ENCODE measurements around the gene GPR37L1. TPM values are rescaled to one million over a fixed set of nuclear protein-coding genes. Genes with fewer than 3 reads are reported as not detected.

The GPR37L1 gene, protein sequence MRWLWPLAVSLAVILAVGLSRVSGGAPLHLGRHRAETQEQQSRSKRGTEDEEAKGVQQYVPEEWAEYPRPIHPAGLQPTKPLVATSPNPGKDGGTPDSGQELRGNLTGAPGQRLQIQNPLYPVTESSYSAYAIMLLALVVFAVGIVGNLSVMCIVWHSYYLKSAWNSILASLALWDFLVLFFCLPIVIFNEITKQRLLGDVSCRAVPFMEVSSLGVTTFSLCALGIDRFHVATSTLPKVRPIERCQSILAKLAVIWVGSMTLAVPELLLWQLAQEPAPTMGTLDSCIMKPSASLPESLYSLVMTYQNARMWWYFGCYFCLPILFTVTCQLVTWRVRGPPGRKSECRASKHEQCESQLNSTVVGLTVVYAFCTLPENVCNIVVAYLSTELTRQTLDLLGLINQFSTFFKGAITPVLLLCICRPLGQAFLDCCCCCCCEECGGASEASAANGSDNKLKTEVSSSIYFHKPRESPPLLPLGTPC
- total RNA-seq (under 1 TPM in 3 of 4 donors, not detected in 1; 0.06 to 0.21 (median 0.11) TPM), polyA plus RNA-seq (0.20 TPM)
- long read RNA-seq, donor 1, full-length matches to known transcripts, result 1 of 1 reads
- long read RNA-seq, donor 1, partial matches to known transcripts, result 0 of 1 reads
- long read RNA-seq, donor 1, other reads (novel, unspliced or antisense), result 0 of 1 reads
- long read RNA-seq, donor 2, full-length matches to known transcripts, result 1 of 1 reads
- long read RNA-seq, donor 2, partial matches to known transcripts, result 0 of 1 reads
- long read RNA-seq, donor 2, other reads (novel, unspliced or antisense), result 0 of 1 reads
- long read RNA-seq, donor 3, partial matches to known transcripts, result 0 of 1 reads
- long read RNA-seq, donor 3, other reads (novel, unspliced or antisense), result 1 of 1 reads
- long read RNA-seq, donor 4, result 0 reads

GRCh38 chr1:202122639-202123335, at the start of gene GPR37L1:
Gene GPR37L1 (plus strand): TSS chr1:202122917. CDS start chr1:202122964, 47 bp downstream.
- Histone ChIP-seq H3K27me3 (ENCODE audit: control insufficient read depth, insufficient read depth) (no peaks in the 10 kb centered on the region), H3K4me1 (ENCODE audit: control insufficient read depth, insufficient read depth, low read length) (no peaks in the 10 kb centered on the region), H3K27ac (ENCODE audit: low read length) (no peak within 1 kb of the TSS), H3K9me3 (ENCODE audit: control insufficient read depth, low read length) (no peaks in the 10 kb centered on the region), H3K4me3 (ENCODE audit: low read length) (no peak within 1 kb of the TSS)
- 43% methylated on average over 19 of the region's 19 CpGs for WGBS
- peak; percentile 72 to 87 (median 87) for DNase-seq
- intact Hi-C loops (cut with DNase I), result loop anchor here in 1 of 4 donors (5.0 kb wide), 1 partner anchor 115 kb away; no protein-coding TSS in a partner anchor
- peak; percentile 73 to 75 for ATAC-seq

- no peak for DNase-seq
- 97% methylated on average over 9 of the region's 9 CpGs for WGBS
- Histone ChIP-seq H3K9me3 (ENCODE audit: control insufficient read depth, low read length) (no peaks in the 10 kb centered on the region), H3K4me1 (ENCODE audit: control insufficient read depth, insufficient read depth, low read length) (no peaks in the 10 kb centered on the region), H3K27me3 (ENCODE audit: control insufficient read depth, insufficient read depth) (no peaks in the 10 kb centered on the region), H3K27ac (ENCODE audit: low read length) (no peak overlapping the region), H3K4me3 (ENCODE audit: low read length) (no peak overlapping the region)
- intact Hi-C loops (cut with DNase I), result no loop called here
- ATAC-seq, result no peak
These were observed 49.5 kb upstream of the GPR37L1 start for GRCh38 chr1:202073206-202073605.

DNA sequence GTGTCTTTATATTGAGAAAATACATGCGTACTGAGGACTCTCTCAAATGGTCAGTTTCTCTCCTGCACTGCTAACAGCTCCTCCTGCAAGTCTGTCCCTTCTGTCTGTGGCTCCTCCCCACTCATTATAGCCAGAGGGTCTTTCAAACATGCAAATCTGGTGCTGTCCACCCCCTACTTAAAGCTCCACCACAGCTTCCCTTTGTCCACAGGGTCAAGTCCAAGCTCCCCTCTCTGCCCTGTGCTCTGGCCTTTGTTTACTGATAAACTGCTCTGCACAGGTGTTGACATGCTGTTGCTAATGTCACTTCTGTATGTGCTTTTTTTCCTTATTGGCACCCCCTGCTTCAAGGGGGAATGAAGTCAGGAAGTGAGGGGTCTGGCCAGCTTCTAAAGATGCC, 47.7 kb upstream of the GPR37L1 start:
- Histone ChIP-seq H3K4me3 (ENCODE audit: low read length) (no peak overlapping the region), H3K4me1 (ENCODE audit: control insufficient read depth, insufficient read depth, low read length) (no peaks in the 10 kb centered on the region), H3K27ac (ENCODE audit: low read length) (no peak overlapping the region), H3K9me3 (ENCODE audit: control insufficient read depth, low read length) (no peaks in the 10 kb centered on the region), H3K27me3 (ENCODE audit: control insufficient read depth, insufficient read depth) (no peaks in the 10 kb centered on the region)
- WGBS, result 92% methylated on average over 1 of the region's 1 CpG
- DNase-seq (no peak), ATAC-seq (no peak)
- intact Hi-C loops (cut with DNase I), result no loop called here

- WGBS, result 72% methylated on average over 4 of the region's 4 CpGs
- DNase-seq (no peak), ATAC-seq (peak in 1 of 2 donors; percentile 12)
- Histone ChIP-seq H3K9me3 (ENCODE audit: control insufficient read depth, low read length) (no peaks in the 10 kb centered on the region), H3K4me1 (ENCODE audit: control insufficient read depth, insufficient read depth, low read length) (no peaks in the 10 kb centered on the region), H3K4me3 (ENCODE audit: low read length) (no peak overlapping the region), H3K27ac (ENCODE audit: low read length) (no peak overlapping the region), H3K27me3 (ENCODE audit: control insufficient read depth, insufficient read depth) (no peaks in the 10 kb centered on the region)
- intact Hi-C loops (cut with DNase I), result no loop called here
These were observed 47.3 kb upstream of the GPR37L1 start for GRCh38 chr1:202075389-202075788.

GRCh38 chr1:202076050-202076511, 46.6 kb upstream of the GPR37L1 start:
- Histone ChIP-seq H3K4me3 (ENCODE audit: low read length) (no peak overlapping the region), H3K9me3 (ENCODE audit: control insufficient read depth, low read length) (no peaks in the 10 kb centered on the region), H3K27me3 (ENCODE audit: control insufficient read depth, insufficient read depth) (no peaks in the 10 kb centered on the region), H3K4me1 (ENCODE audit: control insufficient read depth, insufficient read depth, low read length) (no peaks in the 10 kb centered on the region), H3K27ac (ENCODE audit: low read length) (no peak overlapping the region)
- intact Hi-C loops (cut with DNase I), result no loop called here
- DNase-seq (peak in 1 of 3 donors; percentile 56), ATAC-seq (peak; percentile 72 to 76)
- 51% methylated on average over 6 of the region's 6 CpGs for WGBS

DNA sequence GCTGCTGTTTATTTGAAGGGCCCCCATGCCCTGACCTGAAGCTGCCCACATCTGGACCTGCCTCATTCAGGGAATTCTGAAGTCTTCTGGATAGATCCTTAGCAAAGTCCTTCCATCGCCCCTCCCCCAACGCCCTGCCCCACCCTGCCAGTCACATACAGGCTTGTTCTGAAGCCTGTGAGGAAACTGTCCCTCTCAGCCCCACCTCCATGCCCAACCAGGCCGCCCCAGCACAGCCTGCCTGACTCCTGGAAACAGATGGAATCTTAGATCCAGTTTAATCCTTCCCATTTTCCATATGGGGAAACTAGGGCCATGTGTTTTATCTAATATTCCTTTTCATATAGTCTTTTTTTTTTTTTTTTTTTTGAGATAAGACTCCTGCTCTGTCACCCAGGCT, 44.5 kb upstream of the GPR37L1 start:
- Histone ChIP-seq H3K27me3 (ENCODE audit: control insufficient read depth, insufficient read depth) (no peaks in the 10 kb centered on the region), H3K4me1 (ENCODE audit: control insufficient read depth, insufficient read depth, low read length) (no peaks in the 10 kb centered on the region), H3K4me3 (ENCODE audit: low read length) (no peak overlapping the region), H3K9me3 (ENCODE audit: control insufficient read depth, low read length) (no peaks in the 10 kb centered on the region), H3K27ac (ENCODE audit: low read length) (no peak overlapping the region)
- intact Hi-C loops (cut with DNase I), result no loop called here
- DNase-seq (no peak), ATAC-seq (no peak)
- WGBS, result 86% methylated on average over 3 of the region's 3 CpGs

GRCh38 chr1:202081992-202082391, 40.7 kb upstream of the GPR37L1 start:
- H3K4me3 ChIP-seq (ENCODE audit: low read length), result no peak overlapping the region
- H3K4me1 ChIP-seq (ENCODE audit: control insufficient read depth, insufficient read depth, low read length), result no peaks in the 10 kb centered on the region
- intact Hi-C loops (cut with DNase I), result no loop called here
- ATAC-seq (no peak), DNase-seq (no peak)
- H3K27ac ChIP-seq (ENCODE audit: low read length), result no peak overlapping the region
- H3K9me3 ChIP-seq (ENCODE audit: control insufficient read depth, low read length), result no peaks in the 10 kb centered on the region
- H3K27me3 ChIP-seq (ENCODE audit: control insufficient read depth, insufficient read depth), result no peaks in the 10 kb centered on the region
- WGBS, result 64% methylated on average over 6 of the region's 6 CpGs

GRCh38 chr1:202084791-202085681, 37.7 kb upstream of the GPR37L1 start:
- peak in 1 of 3 donors; percentile 53 for DNase-seq
- Histone ChIP-seq H3K27me3 (ENCODE audit: control insufficient read depth, insufficient read depth) (no peaks in the 10 kb centered on the region), H3K9me3 (ENCODE audit: control insufficient read depth, low read length) (no peaks in the 10 kb centered on the region), H3K4me3 (ENCODE audit: low read length) (no peak overlapping the region), H3K27ac (ENCODE audit: low read length) (no peak overlapping the region), H3K4me1 (ENCODE audit: control insufficient read depth, insufficient read depth, low read length) (no peaks in the 10 kb centered on the region)
- peak; percentile 49 to 68 for ATAC-seq
- 58% methylated on average over 16 of the region's 16 CpGs for WGBS
- intact Hi-C loops (cut with DNase I), result no loop called here

GRCh38 chr1:202085682-202086373, 36.9 kb upstream of the GPR37L1 start:
- H3K4me1 ChIP-seq (ENCODE audit: control insufficient read depth, insufficient read depth, low read length), result no peaks in the 10 kb centered on the region
- WGBS, result 51% methylated on average over 7 of the region's 7 CpGs
- no peaks in the 10 kb centered on the region for H3K9me3 ChIP-seq (ENCODE audit: control insufficient read depth, low read length)
- H3K27me3 ChIP-seq (ENCODE audit: control insufficient read depth, insufficient read depth), result no peaks in the 10 kb centered on the region
- intact Hi-C loops (cut with DNase I), result no loop called here
- ATAC-seq (peak; percentile 62 to 77), DNase-seq (peak; percentile 26 to 68 (median 68))
- no peak overlapping the region for H3K27ac ChIP-seq (ENCODE audit: low read length)
- no peak overlapping the region for H3K4me3 ChIP-seq (ENCODE audit: low read length)
